LoVo (cell line): ENCODE results near the gene ARMC5.

Experiments used
- DNase-seq: peaks from one replicate; pipeline ENCODE4 v3.0.0-alpha.2; 2016; ENCODE audit warnings: low spot score

Gene ARMC5

DNA sequence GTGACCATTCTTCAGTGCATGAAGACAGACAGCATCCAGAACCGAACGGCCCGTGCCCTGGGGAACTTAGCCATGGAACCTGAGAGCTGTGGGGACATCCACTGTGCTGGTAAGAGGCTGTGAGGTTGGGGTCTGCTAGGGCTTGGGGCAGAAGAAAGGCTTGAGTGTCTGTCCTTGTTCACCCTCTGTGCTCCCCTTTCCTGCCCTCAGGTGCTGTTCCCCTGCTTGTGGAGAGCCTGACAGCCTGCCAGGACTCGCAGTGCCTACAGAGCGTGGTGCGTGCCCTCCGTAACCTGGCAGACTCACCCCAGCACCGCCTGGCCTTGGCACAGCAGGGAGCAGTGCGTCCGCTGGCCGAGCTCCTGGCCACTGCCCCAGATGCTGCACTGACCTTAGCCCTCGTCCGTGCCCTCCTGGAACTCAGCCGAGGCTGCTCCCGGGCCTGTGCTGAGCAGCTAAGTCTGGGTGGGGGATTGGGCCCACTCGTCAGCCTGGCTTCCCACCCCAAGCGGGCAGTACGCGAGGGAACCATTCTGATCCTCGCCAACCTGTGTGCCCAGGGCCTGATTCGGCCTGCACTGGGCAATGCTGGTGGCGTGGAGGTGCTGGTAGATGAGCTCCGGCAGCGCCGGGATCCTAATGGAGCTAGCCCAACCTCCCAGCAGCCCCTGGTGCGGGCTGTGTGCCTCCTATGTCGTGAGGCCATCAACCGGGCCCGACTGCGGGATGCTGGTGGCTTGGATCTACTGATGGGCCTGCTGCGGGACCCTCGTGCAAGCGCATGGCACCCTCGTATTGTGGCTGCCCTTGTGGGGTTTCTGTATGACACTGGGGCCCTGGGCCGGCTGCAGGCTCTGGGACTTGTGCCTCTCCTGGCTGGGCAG is 2.9 kb downstream of the ARMC5 start:
- no peak for DNase-seq

DNA sequence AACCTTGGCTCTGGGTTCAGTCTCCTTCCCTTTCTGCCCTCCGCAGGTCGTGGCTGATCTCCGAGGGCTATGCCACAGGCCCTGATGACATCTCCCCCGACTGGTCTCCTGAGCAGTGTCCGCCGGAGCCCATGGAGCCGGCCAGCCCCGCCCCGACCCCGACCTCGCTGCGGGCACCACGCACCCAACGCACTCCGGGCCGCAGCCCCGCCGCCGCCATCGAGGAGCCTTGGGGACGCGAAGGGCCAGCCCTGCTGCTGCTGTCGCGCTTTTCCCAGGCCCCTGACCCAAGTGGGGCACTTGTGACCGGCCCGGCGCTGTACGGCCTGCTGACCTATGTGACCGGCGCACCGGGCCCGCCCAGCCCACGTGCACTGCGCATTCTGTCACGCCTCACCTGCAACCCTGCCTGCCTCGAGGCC is 5.1 kb downstream of the ARMC5 start:
- no peak for DNase-seq

DNA sequence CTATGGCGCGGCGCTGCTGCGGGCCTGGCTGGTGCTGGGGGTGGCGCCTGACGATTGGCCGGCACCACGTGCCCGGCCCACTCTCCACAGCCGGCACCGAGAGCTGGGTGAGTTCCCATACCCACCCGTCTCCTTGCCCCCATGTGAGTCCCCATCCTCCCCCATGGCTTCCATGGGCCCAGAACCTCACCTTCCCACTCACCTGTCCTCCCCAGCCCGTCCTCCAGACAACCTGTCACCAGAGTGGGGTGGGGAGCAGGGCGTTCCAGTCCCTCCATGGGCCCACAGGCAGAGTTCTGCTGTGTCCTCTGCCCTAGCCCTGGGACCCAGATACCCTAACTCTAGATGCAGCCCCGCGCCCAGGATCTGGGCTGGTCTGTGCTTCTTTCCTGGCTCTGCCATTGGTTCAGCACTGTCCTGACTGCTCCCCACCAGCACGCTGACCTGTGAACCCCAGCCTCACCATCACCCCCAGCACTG is 5.5 kb downstream of the ARMC5 start:
- no peak for DNase-seq

DNA sequence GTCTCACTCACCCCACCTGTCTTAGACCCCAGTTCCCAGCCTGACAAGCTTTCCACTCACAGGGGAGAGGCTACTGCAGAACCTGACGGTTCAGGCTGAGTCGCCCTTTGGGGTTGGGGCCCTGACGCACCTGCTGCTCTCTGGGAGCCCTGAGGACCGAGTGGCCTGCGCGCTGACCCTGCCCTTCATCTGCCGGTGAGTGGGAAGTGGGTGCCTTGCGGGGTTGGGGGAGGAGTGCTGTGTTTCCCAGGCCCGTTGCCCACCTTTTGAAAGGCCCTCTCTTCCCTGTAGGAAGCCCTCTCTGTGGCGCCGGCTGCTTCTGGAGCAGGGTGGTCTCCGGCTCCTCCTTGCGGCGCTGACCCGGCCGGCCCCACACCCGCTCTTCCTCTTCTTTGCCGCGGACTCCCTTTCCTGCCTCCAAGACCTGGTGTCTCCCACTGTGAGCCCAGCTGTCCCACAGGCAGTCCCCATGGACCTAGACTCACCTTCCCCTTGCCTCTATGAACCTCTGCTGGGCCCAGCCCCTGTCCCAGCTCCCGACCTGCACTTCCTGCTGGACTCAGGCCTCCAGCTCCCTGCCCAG is 6.6 kb downstream of the ARMC5 start:
- no peak for DNase-seq

DNA sequence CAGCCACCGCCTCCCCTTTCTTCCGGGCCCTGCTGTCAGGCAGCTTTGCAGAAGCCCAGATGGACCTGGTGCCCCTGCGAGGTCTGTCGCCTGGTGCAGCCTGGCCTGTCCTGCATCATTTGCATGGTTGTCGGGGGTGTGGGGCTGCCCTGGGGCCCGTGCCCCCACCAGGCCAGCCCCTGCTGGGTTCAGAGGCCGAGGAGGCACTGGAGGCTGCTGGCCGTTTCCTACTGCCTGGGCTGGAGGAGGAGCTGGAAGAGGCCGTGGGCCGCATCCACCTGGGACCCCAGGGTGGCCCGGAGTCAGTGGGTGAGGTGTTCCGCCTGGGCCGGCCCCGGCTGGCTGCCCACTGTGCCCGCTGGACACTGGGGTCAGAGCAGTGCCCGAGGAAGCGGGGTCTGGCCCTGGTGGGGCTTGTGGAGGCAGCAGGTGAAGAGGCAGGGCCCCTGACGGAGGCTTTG is 7.1 kb downstream of the ARMC5 start:
- no peak for DNase-seq

DNA sequence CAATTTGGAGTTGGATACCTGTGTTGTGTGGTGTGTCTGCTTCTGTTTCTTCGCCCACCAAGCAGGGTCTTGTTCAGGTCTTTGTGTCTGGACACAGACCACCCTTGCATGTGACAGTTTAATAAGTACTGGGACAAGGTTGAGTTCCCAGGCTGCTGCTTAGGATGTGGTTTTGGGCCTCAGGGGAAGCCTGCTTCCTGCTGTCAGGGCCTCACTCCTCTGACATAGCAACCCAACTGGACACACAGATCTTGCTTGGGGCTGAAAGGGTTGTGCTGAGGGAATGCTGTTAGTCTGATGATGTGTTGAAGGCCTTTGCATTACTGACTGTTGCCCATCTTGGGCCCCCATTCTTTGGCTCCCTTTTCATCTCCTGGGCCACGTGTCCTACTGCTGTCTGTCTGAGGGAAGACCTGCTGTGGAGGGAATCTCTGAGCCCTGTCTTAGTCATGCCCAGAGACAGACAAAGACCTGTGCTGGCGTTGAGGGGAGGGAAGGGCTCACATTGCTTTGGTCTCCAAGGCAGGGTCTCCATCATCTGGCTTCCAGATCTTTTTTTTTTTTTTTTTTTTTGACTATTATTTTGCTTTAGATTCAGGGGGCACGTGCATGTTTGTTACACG is 8.0 kb downstream of the ARMC5 start:
- no peak for DNase-seq

DNA sequence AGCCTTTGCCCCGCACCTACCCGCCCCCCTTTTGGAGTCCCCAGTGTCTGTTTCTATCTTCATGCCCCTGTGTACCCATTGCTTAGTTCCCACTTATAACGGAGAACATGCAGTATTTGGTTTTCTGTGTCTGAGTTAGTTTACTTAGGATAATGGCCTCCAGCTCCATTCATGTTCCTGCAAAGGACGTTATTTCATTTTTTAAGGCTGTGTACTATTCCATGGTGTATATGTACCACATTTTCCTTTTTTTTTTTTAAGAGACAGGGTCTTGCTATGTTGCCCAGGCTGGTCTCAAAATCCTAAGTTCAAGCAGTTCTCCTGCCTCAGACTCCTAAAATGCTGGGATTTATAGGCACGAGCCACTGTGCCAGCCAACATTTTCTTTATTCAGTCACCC is 8.6 kb downstream of the ARMC5 start:
- no peak for DNase-seq

DNA sequence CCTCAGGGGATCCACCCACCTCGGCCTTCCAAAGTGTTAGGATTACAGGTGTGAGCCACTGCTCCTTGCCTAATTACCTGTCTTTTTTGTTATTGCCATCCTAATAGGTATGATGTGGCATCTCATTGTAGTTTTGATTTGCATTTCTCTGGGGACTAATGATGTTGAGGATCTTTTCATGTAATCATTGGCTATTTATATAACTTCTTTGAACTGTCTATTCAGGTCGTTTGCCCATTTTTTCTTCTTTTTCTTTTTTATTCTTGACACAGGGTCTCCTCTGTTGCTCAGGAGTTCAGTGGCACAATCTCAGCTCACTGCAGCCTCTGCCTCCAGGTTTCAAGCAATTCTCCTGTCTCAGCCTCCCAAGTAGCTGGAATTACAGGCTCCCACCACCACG is 11.3 kb downstream of the ARMC5 start:
- DNase-seq, result no peak

DNA sequence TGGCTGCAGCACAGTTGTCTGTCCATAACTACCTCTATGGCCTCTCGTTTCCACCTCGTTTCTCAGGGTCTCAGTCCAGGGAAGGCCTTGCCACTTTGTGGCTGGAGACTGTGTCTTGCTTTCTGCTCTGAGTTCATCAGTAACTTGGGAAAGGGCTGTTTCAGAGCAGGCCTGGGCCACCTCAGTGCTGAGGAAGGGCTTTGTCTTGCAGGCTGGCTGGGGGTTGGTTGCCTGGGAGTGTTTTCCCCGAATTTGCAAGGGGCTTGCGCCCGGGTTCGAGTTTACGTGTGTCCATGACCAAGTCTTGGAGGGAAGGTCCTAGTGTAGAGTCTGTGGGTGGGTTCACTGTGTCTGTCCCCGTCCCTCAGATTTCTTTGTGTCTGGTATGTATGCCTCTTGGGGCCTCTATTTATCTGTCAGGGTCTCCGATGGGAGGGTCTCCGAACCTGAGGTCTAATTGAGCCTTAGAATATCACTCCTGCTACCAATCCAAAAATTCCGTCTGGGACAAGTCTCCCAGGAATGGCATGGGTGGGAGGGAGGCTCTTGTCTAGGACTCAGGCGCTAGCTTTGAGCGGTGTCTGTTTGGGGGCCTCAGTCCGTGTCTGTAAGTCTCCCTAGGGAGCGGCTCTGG is 12.1 kb downstream of the ARMC5 start:
- no peak for DNase-seq

DNA sequence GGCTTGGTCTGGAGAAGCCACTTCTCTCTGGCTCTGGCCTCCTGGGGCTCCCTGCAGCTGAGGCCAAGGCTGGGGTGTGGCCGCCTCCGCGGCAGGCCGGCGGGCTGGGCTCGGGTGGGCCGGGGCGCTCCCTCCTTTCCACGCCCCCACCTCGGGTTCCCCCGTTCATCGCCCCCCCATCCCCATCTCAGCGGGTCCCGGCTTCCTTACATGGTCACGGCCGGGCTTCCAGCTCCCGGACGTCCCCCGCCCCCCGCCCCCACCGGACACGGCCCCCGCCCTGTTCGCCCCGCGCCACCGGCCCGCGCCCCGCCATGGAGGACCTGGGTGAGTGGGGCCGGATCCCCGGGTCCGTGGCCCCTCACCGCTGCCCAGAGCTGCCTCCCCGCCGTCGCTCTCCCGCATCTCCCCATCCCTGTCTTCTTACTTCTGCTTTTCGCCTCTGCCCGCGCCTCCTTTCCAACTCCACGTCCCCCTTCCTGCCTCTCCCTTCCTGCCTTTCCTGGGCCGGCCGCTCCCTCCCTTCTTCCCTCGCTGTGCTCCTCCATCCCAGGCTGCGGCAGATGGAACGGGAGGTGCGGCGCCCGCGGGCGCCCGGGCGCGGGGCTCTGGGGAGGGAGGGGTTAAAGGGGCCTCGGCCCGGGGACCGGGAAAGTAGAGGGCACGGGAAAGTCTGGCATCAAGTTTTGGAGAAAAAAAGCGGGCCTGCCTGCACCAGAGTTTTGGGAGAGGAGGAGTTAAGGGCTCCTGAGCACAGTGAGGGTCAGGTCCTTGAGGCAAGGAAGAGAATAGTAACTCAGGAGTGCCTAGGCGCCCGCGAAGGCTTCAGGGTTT is 12.8 kb downstream of the ARMC5 start, which contains the start of gene TGFB1I1:
Gene TGFB1I1 (plus strand): TSS at position 278 of the 834 bp plus-strand sequence. CDS start 37 bp downstream, at position 315.
- DNase-seq, result peak; percentile 44

DNA sequence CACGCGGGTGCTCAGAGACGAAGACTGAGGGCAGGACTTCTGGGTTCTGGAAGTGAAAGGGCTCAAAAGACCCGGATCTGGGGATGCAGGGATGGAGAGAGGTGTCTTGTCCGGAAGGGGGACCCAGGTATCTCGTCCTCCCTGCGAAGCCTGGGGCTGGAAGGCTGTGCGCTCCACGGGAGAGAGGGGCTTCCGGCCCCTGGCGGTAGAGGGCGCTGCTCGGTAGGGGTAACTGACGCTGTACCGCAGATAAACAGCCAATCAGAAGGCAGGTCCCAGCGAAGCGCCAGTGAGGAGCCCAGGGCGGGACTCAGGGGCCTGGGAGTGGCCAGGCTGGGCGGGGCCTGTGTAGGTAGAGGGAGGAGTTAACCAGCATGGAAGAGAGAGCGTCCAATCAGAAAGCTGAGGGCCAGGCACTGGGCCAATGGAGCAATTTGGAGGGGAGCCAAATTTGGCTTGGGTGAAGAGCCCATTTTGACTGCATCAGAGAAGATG is 13.5 kb downstream of the ARMC5 start:
- peak; percentile 49 for DNase-seq

DNA sequence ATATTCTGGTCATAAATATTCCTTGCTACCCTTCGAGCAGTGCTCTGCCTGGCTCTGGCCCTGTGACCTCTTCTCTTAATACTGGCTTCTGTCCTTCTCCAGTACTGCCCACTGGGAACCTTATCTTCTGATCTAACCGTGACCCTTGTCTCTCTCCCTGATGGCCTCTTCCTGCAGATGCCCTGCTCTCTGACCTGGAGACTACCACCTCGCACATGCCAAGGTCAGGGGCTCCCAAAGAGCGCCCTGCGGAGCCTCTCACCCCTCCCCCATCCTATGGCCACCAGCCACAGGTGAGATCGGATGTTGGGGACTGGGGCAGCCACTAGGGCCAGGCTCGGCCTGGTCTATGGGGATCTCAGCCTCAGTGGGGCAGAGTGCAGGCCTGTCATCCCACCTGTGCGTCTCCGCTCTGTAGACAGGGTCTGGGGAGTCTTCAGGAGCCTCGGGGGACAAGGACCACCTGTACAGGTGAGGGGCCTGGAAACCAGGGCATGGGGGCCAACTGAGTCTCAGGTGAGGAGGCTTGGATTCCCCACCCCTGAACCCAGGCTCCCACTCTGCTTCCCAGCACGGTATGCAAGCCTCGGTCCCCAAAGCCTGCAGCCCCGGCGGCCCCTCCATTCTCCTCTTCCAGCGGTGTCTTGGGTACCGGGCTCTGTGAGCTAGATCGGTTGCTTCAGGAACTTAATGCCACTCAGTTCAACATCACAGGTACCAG is 14.1 kb downstream of the ARMC5 start:
- DNase-seq, result no peak

DNA sequence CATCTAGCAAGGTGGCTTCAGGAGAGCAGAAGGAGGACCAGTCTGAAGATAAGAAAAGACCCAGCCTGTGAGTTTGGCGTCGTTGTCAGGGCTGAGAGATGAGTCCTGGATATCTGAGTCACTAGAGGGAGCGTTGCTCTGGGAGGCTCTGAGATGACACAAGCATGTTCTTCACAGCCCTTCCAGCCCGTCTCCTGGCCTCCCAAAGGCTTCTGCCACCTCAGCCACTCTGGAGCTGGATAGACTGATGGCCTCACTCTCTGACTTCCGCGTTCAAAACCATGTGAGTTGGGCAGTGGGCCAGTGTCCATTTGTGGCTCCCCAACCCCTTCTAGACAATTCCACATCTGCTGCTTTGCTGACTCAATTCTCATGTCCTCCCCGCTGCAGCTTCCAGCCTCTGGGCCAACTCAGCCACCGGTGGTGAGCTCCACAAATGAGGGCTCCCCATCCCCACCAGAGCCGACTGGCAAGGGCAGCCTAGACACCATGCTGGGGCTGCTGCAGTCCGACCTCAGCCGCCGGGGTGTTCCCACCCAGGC is 14.9 kb downstream of the ARMC5 start:
- no peak for DNase-seq

DNA sequence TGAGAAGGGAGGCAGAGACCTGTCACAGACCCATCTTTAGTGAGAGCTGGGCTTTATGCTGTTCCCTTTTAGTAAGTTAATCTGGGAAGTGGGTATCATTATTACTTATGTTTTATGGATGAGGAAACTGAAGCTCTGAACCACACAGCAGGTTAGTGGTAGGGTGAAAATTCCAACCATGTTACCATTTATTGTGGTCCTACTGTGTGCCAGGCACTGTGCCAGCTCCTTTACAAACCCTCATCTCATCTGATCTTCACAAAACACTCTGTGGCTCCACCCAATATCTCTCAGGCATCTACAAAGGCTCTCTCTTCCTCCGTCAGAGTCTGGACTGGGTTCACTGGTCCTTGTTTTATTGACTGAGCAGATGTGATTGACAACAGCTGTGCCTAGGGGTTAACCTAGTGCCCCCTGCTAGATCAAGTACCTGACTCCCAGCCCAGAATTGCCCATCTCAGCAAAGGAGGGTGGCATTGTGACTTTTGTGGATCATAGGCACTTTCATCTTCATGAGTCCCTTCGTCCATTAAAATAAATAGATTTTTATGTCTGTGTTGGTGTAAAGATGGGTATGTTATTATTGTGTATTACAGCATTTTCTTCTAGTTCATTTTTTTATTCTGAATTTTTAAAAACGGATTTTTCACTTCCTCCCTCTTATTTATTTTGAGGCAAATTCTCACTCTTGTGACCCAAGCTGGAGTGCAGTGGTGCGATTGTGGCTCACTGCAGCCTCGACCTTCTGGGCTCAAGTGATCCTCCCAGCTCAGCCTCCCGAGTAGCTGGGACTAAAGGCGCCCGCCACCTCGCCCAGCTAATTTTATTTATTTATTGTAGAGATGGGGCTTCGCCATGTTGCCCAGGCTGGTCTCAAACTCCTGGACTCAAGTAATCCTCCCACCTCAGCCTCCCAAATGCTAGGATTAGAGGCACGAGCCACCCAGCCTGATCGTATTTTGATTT is 15.8 kb downstream of the ARMC5 start:
- no peak for DNase-seq

DNA sequence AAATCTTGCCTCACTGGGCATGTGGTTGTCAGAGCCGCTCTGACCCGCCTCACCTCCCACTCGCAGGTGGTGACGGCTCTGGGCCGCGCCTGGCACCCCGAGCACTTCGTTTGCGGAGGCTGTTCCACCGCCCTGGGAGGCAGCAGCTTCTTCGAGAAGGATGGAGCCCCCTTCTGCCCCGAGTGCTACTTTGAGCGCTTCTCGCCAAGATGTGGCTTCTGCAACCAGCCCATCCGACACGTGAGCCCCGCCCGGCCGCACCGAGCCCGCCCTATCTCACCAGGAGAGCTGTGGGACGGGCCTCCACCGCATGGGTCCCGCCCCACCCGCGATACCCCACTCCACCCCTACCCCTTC is 16.6 kb downstream of the ARMC5 start:
- DNase-seq, result no peak

DNA sequence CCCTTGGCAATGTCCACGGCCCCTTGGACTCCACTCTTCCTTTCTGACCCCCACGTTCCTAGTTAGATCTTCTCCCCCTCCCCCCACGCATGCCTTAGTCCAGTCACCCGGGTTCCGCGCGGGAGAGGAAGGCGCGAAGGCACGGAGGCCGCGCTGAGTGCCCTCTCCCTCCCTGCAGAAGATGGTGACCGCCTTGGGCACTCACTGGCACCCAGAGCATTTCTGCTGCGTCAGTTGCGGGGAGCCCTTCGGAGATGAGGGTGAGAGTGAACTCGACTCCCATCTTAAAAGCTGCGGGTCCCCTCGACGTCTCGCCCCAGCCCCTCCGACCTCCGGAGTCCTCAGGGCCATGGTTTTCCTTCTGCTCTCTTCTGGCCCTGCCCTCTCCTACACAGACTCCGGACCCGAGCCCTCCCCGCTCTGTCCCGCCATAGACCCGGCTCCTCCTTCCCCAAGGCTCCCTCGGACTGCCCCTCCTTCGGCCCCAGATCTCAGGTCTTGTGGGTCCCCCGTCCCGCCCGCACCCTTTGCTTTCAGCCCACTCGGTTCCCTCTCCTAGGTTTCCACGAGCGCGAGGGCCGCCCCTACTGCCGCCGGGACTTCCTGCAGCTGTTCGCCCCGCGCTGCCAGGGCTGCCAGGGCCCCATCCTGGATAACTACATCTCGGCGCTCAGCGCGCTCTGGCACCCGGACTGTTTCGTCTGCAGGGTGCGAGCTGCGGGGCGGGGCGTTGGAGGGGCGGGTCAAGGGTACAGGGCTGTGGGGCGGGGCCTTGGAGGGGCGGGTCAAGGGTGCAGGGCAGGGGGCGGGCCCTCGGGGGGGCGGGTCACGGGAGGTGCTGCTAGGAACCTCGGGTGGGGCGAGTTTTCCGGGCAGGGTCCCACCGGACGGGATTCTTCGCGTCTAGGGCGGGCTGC is 17.3 kb downstream of the ARMC5 start:
- peak; percentile 56 for DNase-seq

DNA sequence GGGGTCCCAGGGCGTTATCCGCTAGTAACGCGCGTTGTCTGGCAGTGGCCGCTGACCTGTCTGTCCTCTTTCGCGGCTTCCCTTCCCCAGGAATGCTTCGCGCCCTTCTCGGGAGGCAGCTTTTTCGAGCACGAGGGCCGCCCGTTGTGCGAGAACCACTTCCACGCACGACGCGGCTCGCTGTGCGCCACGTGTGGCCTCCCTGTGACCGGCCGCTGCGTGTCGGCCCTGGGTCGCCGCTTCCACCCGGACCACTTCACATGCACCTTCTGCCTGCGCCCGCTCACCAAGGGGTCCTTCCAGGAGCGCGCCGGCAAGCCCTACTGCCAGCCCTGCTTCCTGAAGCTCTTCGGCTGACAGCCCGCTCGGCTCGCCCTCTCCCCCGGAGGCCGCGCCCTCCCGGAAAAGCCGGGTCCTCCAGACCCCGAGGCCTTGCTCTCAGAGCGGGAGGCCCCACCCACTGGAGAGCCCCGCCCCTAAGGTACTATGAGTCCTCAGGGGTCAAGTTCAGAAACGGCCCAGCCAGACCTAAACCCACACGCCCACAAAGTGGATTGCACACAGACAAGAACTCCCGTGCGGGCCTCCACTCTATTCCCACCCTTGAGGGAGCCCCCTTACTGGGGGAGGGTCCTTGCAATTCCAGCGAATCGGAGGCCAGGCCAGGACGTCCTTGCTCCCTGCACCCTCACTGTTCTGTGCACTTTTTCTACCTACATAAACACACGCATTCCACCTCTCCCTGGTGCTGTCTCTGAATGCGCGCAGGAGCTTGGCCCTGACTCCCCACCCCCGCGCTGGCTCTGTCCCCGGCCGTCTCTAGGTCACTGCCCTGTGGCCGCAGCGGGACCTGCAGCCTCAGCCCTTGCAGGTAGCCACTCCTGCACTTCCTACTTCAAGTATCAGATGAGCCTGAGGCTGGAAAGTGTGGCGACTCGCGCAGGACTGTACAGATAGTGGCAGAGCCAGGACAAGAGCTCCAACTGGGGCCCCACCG is 18.2 kb downstream of the ARMC5 start:
- DNase-seq, result peak; percentile 42
